Mammary epithelial cell (primary cell): Measurements from ENCODE around the gene PPM1M.

ENCODE experiments used
- CTCF ChIP-seq, 2 donors: IDR thresholded peaks in 1 of 2; conservative IDR thresholded peaks in 1 of 2; 2 replicates each; pipeline ENCODE4 v1.5.1; 2011 to 2012; ENCODE audit warnings: inconsistent platforms in 2 of 2, low read length in 2 of 2, mild to moderate bottlenecking in 2 of 2, control low read depth in 1 of 2, low read depth in 1 of 2; ENCODE audit not compliant: insufficient read depth in 1 of 2; ENCODE audit errors: extremely low read depth in 1 of 2
- EZH2 ChIP-seq: IDR thresholded peaks from 2 replicates; pipeline ENCODE4 v1.6.1; 2012; ENCODE audit warnings: low read length, inconsistent platforms, borderline replicate concordance

- peak; percentile 18 to 56 for TF ChIP-seq CTCF (conservative IDR thresholded peaks at IDR 0.05 in 1 of 2, IDR thresholded peaks at IDR 0.05 in 1 of 2; ENCODE audit: extremely low read depth in 1 of 2, insufficient read depth in 1 of 2, low read depth in 1 of 2, low read length in 2 of 2)
- TF ChIP-seq EZH2, result no peak
Measured at GRCh38 chr3:52277972-52278509, 32.5 kb downstream of the PPM1M start.
